GM12878 (cell line): ENCODE data around the gene LIX1. TPM values are rescaled to one million over a fixed set of nuclear protein-coding genes. Genes with fewer than 3 reads are reported as not detected.

Source experiments
- ATAC-seq: fragments of 200-7000 bp; cut with Tn5 transposase; 3 replicates; pipeline ENCODE4 v1.9.1; 2020; ENCODE audit warnings: mild to moderate bottlenecking, moderate library complexity
- BruUV-seq: library from RNA; stranded (reverse); fragments of 400-500 nt; replicated peaks from 2 replicates; lab custom pipeline; 2021; lab: Mats Ljungman, UMichigan
- CTCF ChIA-PET: fragments of 300-600 bp; sonication (Branson Sonifier 250); formaldehyde crosslinking; extraction: SDS; loops from one replicate; lab custom pipeline; 2021; ENCODE audit warnings: inconsistent platforms; lab: Yijun Ruan, JAX
- POLR2A ChIA-PET: fragments of 350-600 bp; formaldehyde crosslinking; extraction: SDS; loops from one replicate; lab custom pipeline; 2021; ENCODE audit warnings: inconsistent platforms; lab: Charles Lee
- RAD21 ChIA-PET: fragments of 300-600 bp; sonication (Branson Sonifier 250); formaldehyde crosslinking; loops from one replicate; lab custom pipeline; 2023; ENCODE audit warnings: antibody characterized with exemption; ENCODE audit not compliant: unreplicated experiment; lab: Charles Lee
- SMC1A ChIA-PET: fragments of 300-600 bp; sonication (Branson Sonifier 250); formaldehyde crosslinking; loops from one replicate; lab custom pipeline; 2023; ENCODE audit not compliant: unreplicated experiment, uncharacterized antibody; lab: Charles Lee
- DNase-seq: peaks from one replicate; pipeline ENCODE4 v3.0.0-alpha.2; 2011; ENCODE audit warnings: low read depth, low spot score
- FAIRE-seq: peaks from 3 replicates; lab custom pipeline; 2011; peaks lifted over from hg19 to GRCh38; lab: Jason Lieb, UNC
- H2AFZ ChIP-seq: 2 replicates; pipeline ENCODE4 v1.6.0; 2011; ENCODE audit warnings: low read depth, low read length, control low read depth; ENCODE audit not compliant: control insufficient read depth
- H3K27ac ChIP-seq: 2 replicates; pipeline ENCODE4 v1.5.1; 2011; ENCODE audit warnings: control low read depth; ENCODE audit not compliant: control insufficient read depth, insufficient read depth
- H3K27me3 ChIP-seq, 2 experiments: replicated peaks in 1 of 2; 2 replicates each; pipeline versions ENCODE4 v1.6.0 to v1.6.1; 2011; ENCODE audit warnings: low read length in 1 of 2; ENCODE audit not compliant: control insufficient read depth in 2 of 2, insufficient read depth in 2 of 2
- H3K36me3 ChIP-seq, 2 experiments: 2 replicates each; pipeline ENCODE4 v1.5.1; 2011; ENCODE audit warnings: low read length in 1 of 2; ENCODE audit not compliant: control insufficient read depth in 2 of 2, insufficient read depth in 2 of 2
- H3K4me1 ChIP-seq: 2 replicates; pipeline ENCODE4 v1.6.1; 2011; ENCODE audit warnings: mild to moderate bottlenecking, low read length, moderate library complexity, mixed read lengths; ENCODE audit not compliant: control insufficient read depth, insufficient read depth
- H3K4me2 ChIP-seq: 2 replicates; pipeline ENCODE4 v1.6.0; 2011; ENCODE audit warnings: control low read depth; ENCODE audit not compliant: control insufficient read depth, insufficient read depth
- H3K4me3 ChIP-seq: fragments of 200-600 bp; sonication (generic); 2 replicates; pipeline ENCODE4 v1.5.1; 2016
- H3K79me2 ChIP-seq: 2 replicates; pipeline ENCODE4 v1.6.0; 2011; ENCODE audit warnings: low read length; ENCODE audit not compliant: control insufficient read depth, insufficient read depth
- H3K9ac ChIP-seq: 2 replicates; pipeline ENCODE4 v1.8.0; 2011; ENCODE audit warnings: low read length, control low read depth, mixed read lengths; ENCODE audit not compliant: control insufficient read depth, insufficient read depth
- H3K9me3 ChIP-seq: replicated peaks from 3 replicates; pipeline ENCODE4 v1.5.1; 2011; ENCODE audit warnings: mild to moderate bottlenecking, low read length; ENCODE audit not compliant: control insufficient read depth, insufficient read depth
- H4K20me1 ChIP-seq: 2 replicates; pipeline ENCODE4 v1.6.0; 2011; ENCODE audit not compliant: control insufficient read depth, insufficient read depth
- EP300 ChIP-seq, 2 experiments: fragments of 150-350 bp in 1 of 2; IDR thresholded peaks; 2 replicates each; pipeline ENCODE4 v1.6.1; 2011 to 2012; ENCODE audit warnings: low read depth in 2 of 2, low read length in 2 of 2, borderline replicate concordance in 1 of 2, improper control_type of control experiment in 1 of 2, inconsistent platforms in 1 of 2; ENCODE audit not compliant: control insufficient read depth in 1 of 2
- IKZF1 ChIP-seq: fragments of 450-650 bp; conservative IDR thresholded peaks from 2 replicates; pipeline ENCODE4 v1.6.1; 2017; ENCODE audit warnings: antibody characterized with exemption, mild to moderate bottlenecking
- MEF2A ChIP-seq: IDR thresholded peaks from 2 replicates; pipeline ENCODE4 v1.6.1; 2011; ENCODE audit warnings: low read depth, mild to moderate bottlenecking, low read length, moderate library complexity; ENCODE audit not compliant: insufficient read depth
- MTA2 ChIP-seq: fragments of 450-650 bp; IDR thresholded peaks from 2 replicates; pipeline ENCODE4 v1.6.1; 2016; ENCODE audit warnings: low read depth, mild to moderate bottlenecking, moderate library complexity
- MYC ChIP-seq: IDR thresholded peaks from 2 replicates; pipeline ENCODE4 v1.6.1; 2011; ENCODE audit warnings: mild to moderate bottlenecking, low read length, moderate library complexity, inconsistent platforms; ENCODE audit not compliant: insufficient read depth, insufficient replicate concordance, insufficient read length, severe bottlenecking
- NR2C2 ChIP-seq: IDR thresholded peaks from 2 replicates; pipeline ENCODE4 v1.6.1; 2011; ENCODE audit warnings: borderline replicate concordance, low read depth; ENCODE audit not compliant: control insufficient read depth, insufficient read length
- PKNOX1 ChIP-seq: fragments of 450-650 bp; IDR thresholded peaks from 2 replicates; pipeline ENCODE4 v1.6.1; 2016; ENCODE audit warnings: mild to moderate bottlenecking
- SP1 ChIP-seq: IDR thresholded peaks from one replicate; pipeline ENCODE4 v1.6.1; 2011; ENCODE audit warnings: low read depth, low read length
- STAT3 ChIP-seq: IDR thresholded peaks from 2 replicates; pipeline ENCODE4 v1.6.1; 2011; ENCODE audit warnings: low read depth, low read length, improper control_type of control experiment
- TAF1 ChIP-seq: IDR thresholded peaks from 2 replicates; pipeline ENCODE4 v1.6.1; 2011; ENCODE audit warnings: mild to moderate bottlenecking, low read depth, low read length, borderline replicate concordance
- WGBS: methylation state at CpG from one replicate; pipeline ENCODE4 v1.1.6; 2016; ENCODE audit warnings: low lambda C conversion rate; ENCODE audit not compliant: insufficient replicate concordance, insufficient coverage; ENCODE audit errors: missing lambda C conversion rate; 5-methylcytosine and 5-hydroxymethylcytosine counted together
- in situ Hi-C: fragments of 300-500 bp; cut with MboI; formaldehyde crosslinking; loops from 9 replicates; pipeline ENCODE4 v1.14.3; 2018; ENCODE audit warnings: mixed read lengths
- intact Hi-C: fragments of 100-400 bp; cut with micrococcal nuclease; formaldehyde crosslinking; loops from one replicate; pipeline ENCODE4 v1.14.2; 2022; ENCODE audit not compliant: unreplicated experiment
- polyA plus RNA-seq, 11 experiments: library from polyadenylated mRNA; depleted of rRNA in 4 of 11; unstranded in 6 of 11; stranded (reverse) in 5 of 11; fragments of >200 nt; fragmentation: Nextera tagmentation in 4 of 11; fragmentation: Illumina TruSeq in 1 of 11; extraction: Ambion mirVana in 4 of 11; extraction: Trizol in 1 of 11; gene quantifications; 1 replicate in 1 of 11; 2 replicates in 10 of 11; pipeline versions ENCODE4 v1.2.1 to v1.2.3, GENCODE V29; 2011 to 2016; ENCODE audit warnings: inconsistent platforms in 2 of 11, missing spikeins in 2 of 11, low read depth in 1 of 11
- total RNA-seq, 4 experiments: library from RNA; depleted of rRNA in 3 of 4; stranded (reverse); fragments of >200 nt in 3 of 4; fragmentation: Illumina TruSeq in 1 of 4; extraction: Trizol in 1 of 4; gene quantifications; 2 replicates each; pipeline versions ENCODE4 v1.2.1 to v1.2.3, GENCODE V29; 2013 to 2021
- TF ChIP-seq, protein P1 (sequence below): IDR thresholded peaks from 2 replicates; pipeline ENCODE4 v1.6.1; 2012; ENCODE audit warnings: low read depth, low read length, improper control_type of control experiment

LIX1 gene
- total and polyA plus RNA-seq, 10 of the 15 experiments (the other 5 are each of a cell fraction or from before 2014, with no cell fraction given): 0.02 to 0.07 (median 0.04) TPM; not detected in 5

DNA sequence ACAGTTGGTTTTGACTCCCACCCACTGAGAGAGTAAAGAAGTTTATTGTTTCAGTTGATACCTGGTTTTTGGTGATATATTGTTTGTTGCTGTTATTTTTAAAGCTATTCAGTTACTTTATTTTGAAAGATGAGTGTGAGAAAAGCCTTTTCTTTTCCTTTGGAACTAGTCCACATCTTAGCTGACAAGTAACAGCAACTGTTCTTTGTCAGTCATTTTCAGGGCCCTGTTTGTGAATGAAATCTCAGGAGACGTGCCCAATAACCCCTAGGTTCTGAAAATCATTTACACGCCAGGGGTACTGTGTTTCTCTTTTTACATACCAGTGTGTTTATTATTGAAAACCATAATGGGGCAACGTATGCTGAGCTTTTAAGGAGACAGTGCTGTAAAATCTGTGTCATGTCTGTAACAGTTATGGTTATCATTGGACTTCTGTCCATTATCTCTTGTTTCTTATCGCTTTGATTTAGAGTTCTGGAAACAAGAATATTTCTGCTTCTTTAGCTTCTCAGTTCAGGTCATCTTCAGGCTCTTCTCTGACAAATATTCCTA, 75.0 kb downstream of the LIX1 start:
- 65% methylated on average over 4 of the region's 4 CpGs for WGBS
- H2AFZ ChIP-seq: no peak overlapping the region

More for the DNA sequence above, 75.0 kb downstream of the LIX1 start:
- no peak overlapping the region for H3K4me2 ChIP-seq
- in situ Hi-C loops: no loop called here
- H3K9me3 ChIP-seq: no peaks in the 10 kb centered on the region
- no peak for TF ChIP-seq PKNOX1
- TF ChIP-seq MYC: no peak
- TF ChIP-seq MEF2A: no peak
- TF ChIP-seq NR2C2: no peak
- no peak for TF ChIP-seq STAT3
- TF ChIP-seq MTA2: no peak
- TF ChIP-seq IKZF1: no peak
- TF ChIP-seq, protein P1, sequence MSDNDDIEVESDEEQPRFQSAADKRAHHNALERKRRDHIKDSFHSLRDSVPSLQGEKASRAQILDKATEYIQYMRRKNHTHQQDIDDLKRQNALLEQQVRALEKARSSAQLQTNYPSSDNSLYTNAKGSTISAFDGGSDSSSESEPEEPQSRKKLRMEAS: no peak
- TF ChIP-seq TAF1: no peak
- TF ChIP-seq EP300 (IDR thresholded peaks at IDR 0.05; ENCODE audit: borderline replicate concordance in 1 of 2, control insufficient read depth in 1 of 2, low read depth in 2 of 2, low read length in 2 of 2): no peak
- no peak for TF ChIP-seq SP1
- DNase-seq: no peak
- H3K79me2 ChIP-seq: no peaks in the 10 kb centered on the region
- ChIA-PET RAD21 (interaction anchor here (0.6 to 1.5 kb wide), 2 partner anchors 74 to 198 kb away, joined by 3 read pairs; no protein-coding TSS in a partner anchor), POLR2A (no interaction called here), CTCF (interaction anchor here (1.0 kb wide), 1 partner anchor 74 kb away, joined by 3 read pairs; no protein-coding TSS in a partner anchor), SMC1A (no interaction called here)
- no peaks in the 10 kb centered on the region for H4K20me1 ChIP-seq
- H3K4me1 ChIP-seq: no peaks in the 10 kb centered on the region
- H3K4me3 ChIP-seq: no peak overlapping the region
- H3K27me3 ChIP-seq: no peaks in the 10 kb centered on the region
- H3K9ac ChIP-seq: no peak overlapping the region
- no peaks in the 10 kb centered on the region for H3K36me3 ChIP-seq
- no peak overlapping the region for H3K27ac ChIP-seq
- intact Hi-C loops: no loop called here
- ATAC-seq: no peak
- FAIRE-seq: no peak
- BruUV-seq: no TSS peak
